HG03060 (cell line): ENCODE measurements around the gene ALB.
"Not testable (repeated sequence)": the region's sequence is repeated elsewhere in the genome, so short reads cannot be mapped to it uniquely, and the experiment has no call there.

Experiments used
- ATAC-seq: cut with Tn5 transposase; IDR thresholded peaks from one replicate; pipeline ENCODE4 v1.9.1; 2021; ENCODE audit warnings: low read depth, moderate number of reproducible peaks; ENCODE audit not compliant: unreplicated experiment

ALB gene

GRCh38 chr4:73404042-73404441, at the start of gene ALB:
TSS of gene ALB (plus strand) at chr4:73404287. CDS start at chr4:73404328, 41 bp downstream.
- no peak for ATAC-seq

GRCh38 chr4:73357174-73357573, 46.9 kb upstream of the ALB start:
- not testable (repeated sequence) for ATAC-seq

GRCh38 chr4:73369506-73370199, 34.4 kb upstream of the ALB start:
- not testable (repeated sequence) for ATAC-seq

GRCh38 chr4:73375328-73375741, 28.8 kb upstream of the ALB start:
- ATAC-seq, result no peak

- ATAC-seq, result no peak
These were observed 27.8 kb upstream of the ALB start for GRCh38 chr4:73376251-73376650.

GRCh38 chr4:73376976-73377375, 27.1 kb upstream of the ALB start:
- ATAC-seq, result no peak

- ATAC-seq, result no peak
These were observed 25.2 kb upstream of the ALB start for GRCh38 chr4:73378887-73379286.

GRCh38 chr4:73379946-73380345, 24.1 kb upstream of the ALB start:
- ATAC-seq, result no peak

- ATAC-seq, result no peak
These were observed 22.9 kb upstream of the ALB start for GRCh38 chr4:73381214-73381613.

- ATAC-seq, result no peak
These were observed 20.6 kb upstream of the ALB start for GRCh38 chr4:73383452-73383851.

- ATAC-seq, result no peak
These were observed 16.5 kb upstream of the ALB start for GRCh38 chr4:73387552-73387951.

- no peak for ATAC-seq
These were observed 15.2 kb upstream of the ALB start for GRCh38 chr4:73388887-73389286.

- not testable (repeated sequence) for ATAC-seq
These were observed 14.4 kb upstream of the ALB start for GRCh38 chr4:73389663-73390062.

- no peak for ATAC-seq
These were observed 12.3 kb upstream of the ALB start for GRCh38 chr4:73391774-73392173.

GRCh38 chr4:73392936-73393335, 11.2 kb upstream of the ALB start:
- no peak for ATAC-seq

GRCh38 chr4:73396304-73396703, 7.8 kb upstream of the ALB start:
- ATAC-seq, result no peak

- ATAC-seq, result no peak
These were observed 6.8 kb upstream of the ALB start for GRCh38 chr4:73396993-73397972.

GRCh38 chr4:73401412-73401811, 2.7 kb upstream of the ALB start:
- no peak for ATAC-seq

- ATAC-seq, result no peak
These were observed 370 bp downstream of the ALB start for GRCh38 chr4:73404457-73404856.

- ATAC-seq, result no peak
These were observed 1.1 kb downstream of the ALB start for GRCh38 chr4:73405138-73405537.

- no peak for ATAC-seq
These were observed 2.4 kb downstream of the ALB start for GRCh38 chr4:73406548-73406875.

GRCh38 chr4:73407227-73407673, 3.2 kb downstream of the ALB start:
- ATAC-seq, result no peak
